HepG2 (cell line): ENCODE data around the gene PIK3R5. TPM values are rescaled to one million over a fixed set of nuclear protein-coding genes. Genes with fewer than 3 reads are reported as not detected.

Source experiments
- ATAC-seq: fragments of 200-7000 bp; cut with Tn5 transposase; 3 replicates; pipeline ENCODE4 v1.9.1; 2020; ENCODE audit warnings: mild to moderate bottlenecking, moderate library complexity
- BruUV-seq: library from RNA; stranded (reverse); fragments of 400-500 nt; replicated peaks from 2 replicates; lab custom pipeline; 2021; lab: Mats Ljungman, UMichigan
- CTCF ChIA-PET: fragments of 300-600 bp; formaldehyde crosslinking; extraction: SDS; loops from one replicate; lab custom pipeline; 2021; ENCODE audit warnings: low total read pairs, inconsistent platforms, low intra/inter-chr PET ratio; lab: Yijun Ruan, JAX
- POLR2A ChIA-PET: fragments of 350-600 bp; sonication (Branson Sonifier 250); formaldehyde crosslinking; loops from one replicate; lab custom pipeline; 2020; ENCODE audit warnings: antibody characterized with exemption, inconsistent platforms; lab: Yijun Ruan, JAX
- DNase-seq: peaks from one replicate; pipeline ENCODE4 v3.0.0-alpha.2; 2015; ENCODE audit warnings: low spot score
- FAIRE-seq: peaks from 3 replicates; lab custom pipeline; 2011; peaks lifted over from hg19 to GRCh38; lab: Jason Lieb, UNC
- H2AFZ ChIP-seq: one replicate; pipeline ENCODE4 v1.6.1; 2011; ENCODE audit warnings: low read length, inconsistent platforms
- H3K27ac ChIP-seq: fragments of 300-600 bp; 3 replicates; pipeline ENCODE4 v1.8.0; 2011; ENCODE audit warnings: mixed run types, mild to moderate bottlenecking, mixed read lengths, low read length, inconsistent platforms; ENCODE audit not compliant: insufficient read depth; ENCODE audit errors: extremely low read length
- H3K27me3 ChIP-seq, 2 experiments: fragments of 200-600 bp in 1 of 2; 2 replicates in 1 of 2; 3 replicates in 1 of 2; pipeline versions ENCODE4 v1.6.0 to v1.8.0; 2011; ENCODE audit warnings: low read length in 2 of 2, mild to moderate bottlenecking in 2 of 2, moderate library complexity in 2 of 2, inconsistent platforms in 1 of 2; ENCODE audit not compliant: insufficient read depth in 2 of 2, control insufficient read depth in 1 of 2
- H3K36me3 ChIP-seq, 2 experiments: fragments of 200-600 bp in 1 of 2; replicated peaks in 1 of 2; 2 replicates in 1 of 2; 3 replicates in 1 of 2; pipeline versions ENCODE4 v1.5.1 to v1.8.0; 2011; ENCODE audit warnings: low read length in 2 of 2, inconsistent platforms in 1 of 2; ENCODE audit not compliant: insufficient read depth in 2 of 2, control insufficient read depth in 1 of 2
- H3K4me1 ChIP-seq: 2 replicates; pipeline ENCODE4 v1.5.1; 2012; ENCODE audit warnings: low read length, inconsistent platforms; ENCODE audit not compliant: insufficient read depth
- H3K4me2 ChIP-seq: 2 replicates; pipeline ENCODE4 v1.6.0; 2011; ENCODE audit warnings: low read depth, low read length, inconsistent platforms
- H3K4me3 ChIP-seq, 3 experiments: fragments of 200-600 bp in 1 of 3; sonication (generic), shearing (Covaris generic) in 1 of 3; replicated peaks in 1 of 3; 2 replicates each; pipeline ENCODE4 v1.5.1; 2011 to 2016; ENCODE audit warnings: low read length in 3 of 3, inconsistent platforms in 2 of 3, low read depth in 2 of 3, mild to moderate bottlenecking in 2 of 3, control low read depth in 1 of 3, mixed read lengths in 1 of 3; ENCODE audit not compliant: insufficient read depth in 1 of 3
- H3K79me2 ChIP-seq: one replicate; pipeline ENCODE4 v1.6.1; 2011; ENCODE audit warnings: low read length, inconsistent platforms; ENCODE audit not compliant: insufficient read depth
- H3K9ac ChIP-seq: 2 replicates; pipeline ENCODE4 v1.6.0; 2011; ENCODE audit warnings: mild to moderate bottlenecking, low read depth, low read length, inconsistent platforms; ENCODE audit not compliant: insufficient read depth
- H3K9me3 ChIP-seq: 2 replicates; pipeline ENCODE4 v1.5.1; 2012; ENCODE audit warnings: mild to moderate bottlenecking, low read length
- H4K20me1 ChIP-seq: 2 replicates; pipeline ENCODE4 v1.6.0; 2011; ENCODE audit warnings: inconsistent platforms, mild to moderate bottlenecking, low read length, moderate library complexity; ENCODE audit not compliant: insufficient read depth
- MAF1 ChIP-seq: sonication (generic); formaldehyde crosslinking; IDR thresholded peaks from 2 replicates; pipeline ENCODE4 v1.5.0; 2020; ENCODE audit warnings: missing genetic modification reagents, borderline replicate concordance
- NR2F2 ChIP-seq: IDR thresholded peaks from 2 replicates; pipeline ENCODE4 v1.6.1; 2012; ENCODE audit warnings: low read depth, inconsistent platforms, borderline replicate concordance
- RBM22 ChIP-seq: fragments of 200-400 bp; formaldehyde crosslinking; optimal IDR thresholded peaks from 2 replicates; pipeline ENCODE3; 2017; ENCODE audit warnings: mild to moderate bottlenecking, low read length, moderate library complexity
- ZNF768 ChIP-seq: sonication (generic); formaldehyde crosslinking; IDR thresholded peaks from 2 replicates; pipeline ENCODE4 v1.4.0; 2020; ENCODE audit warnings: missing genetic modification reagents
- ZSCAN20 ChIP-seq: sonication (generic); formaldehyde crosslinking; IDR thresholded peaks from 2 replicates; pipeline ENCODE4 v1.4.0; 2020; ENCODE audit warnings: missing genetic modification reagents, mild to moderate bottlenecking, borderline replicate concordance
- WGBS: methylation state at CpG from one replicate; pipeline ENCODE4 v1.1.6; 2017; ENCODE audit warnings: low lambda C conversion rate; 5-methylcytosine and 5-hydroxymethylcytosine counted together
- in situ Hi-C: cut with HindIII; loops from 2 replicates; pipeline ENCODE4 v1.10.0; 2017; ENCODE audit warnings: low pct_unique_long_range_greater_than_20kb; ENCODE audit not compliant: extremely low pct_ligation_motif_present
- intact Hi-C: fragments of 100-400 bp; cut with micrococcal nuclease; formaldehyde crosslinking; loops from one replicate; pipeline ENCODE4 v1.10.0; 2022; ENCODE audit not compliant: unreplicated experiment
- polyA plus RNA-seq, 8 experiments: library from polyadenylated mRNA; depleted of rRNA in 3 of 8; stranded (reverse) in 7 of 8; unstranded in 1 of 8; fragments of >200 nt; fragmentation: Illumina TruSeq in 4 of 8; extraction: Trizol in 4 of 8; gene quantifications; 2 replicates each; pipeline versions ENCODE4 v1.2.1 to v1.2.3, GENCODE V29; 2011 to 2016; ENCODE audit warnings: low read depth in 4 of 8, missing spikeins in 1 of 8, mixed read lengths in 1 of 8; ENCODE audit not compliant: insufficient read depth in 1 of 8
- total RNA-seq, 5 experiments: library from RNA; depleted of rRNA; stranded (reverse); fragments of >200 nt; fragmentation: Illumina TruSeq; extraction: Trizol; gene quantifications; 2 replicates each; pipeline ENCODE4 v1.2.3, GENCODE V29; 2016; ENCODE audit warnings: low read depth in 1 of 5
- TF ChIP-seq, protein P1 (sequence below): sonication (generic); formaldehyde crosslinking; IDR thresholded peaks from 2 replicates; pipeline ENCODE4 v1.8.1; 2023; ENCODE audit warnings: mild to moderate bottlenecking, moderate library complexity, missing genetic modification reagents

The PIK3R5 gene
- total and polyA plus RNA-seq, 2 of the 13 experiments (the other 11 are each of a cell fraction or from before 2014, with no cell fraction given), result not detected

DNA sequence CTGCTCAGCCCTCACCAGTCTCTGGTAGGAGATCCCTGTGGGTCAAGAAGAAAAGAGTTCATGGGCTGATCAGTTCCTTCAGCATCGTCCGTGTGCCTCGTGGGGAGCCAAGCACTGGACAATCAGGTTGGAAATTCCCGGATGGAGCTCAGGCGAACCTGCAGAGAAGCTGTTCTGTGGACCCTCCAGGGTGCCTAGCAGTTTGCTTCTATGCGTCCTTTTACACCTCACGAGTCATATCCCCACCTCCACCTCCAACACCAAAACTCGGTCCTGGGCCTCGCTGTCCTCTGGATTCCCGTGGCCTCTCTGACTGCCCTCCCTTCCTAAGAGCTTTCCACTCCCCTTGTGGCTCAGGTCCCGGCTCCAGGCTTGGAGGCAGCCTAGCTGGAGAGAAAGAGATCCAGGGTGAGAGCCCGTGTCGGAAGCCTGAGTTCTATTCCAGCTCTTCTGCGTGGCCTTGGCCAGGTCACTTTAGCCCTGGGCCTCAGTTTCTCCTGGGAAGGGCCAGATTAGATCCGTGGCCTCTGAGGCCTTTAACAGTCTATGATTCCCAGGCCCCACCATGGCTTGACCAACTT, 71.8 kb downstream of the PIK3R5 start:
- ChIA-PET POLR2A (no interaction called here), CTCF (no interaction called here)
- BruUV-seq, result no TSS peak

DNA sequence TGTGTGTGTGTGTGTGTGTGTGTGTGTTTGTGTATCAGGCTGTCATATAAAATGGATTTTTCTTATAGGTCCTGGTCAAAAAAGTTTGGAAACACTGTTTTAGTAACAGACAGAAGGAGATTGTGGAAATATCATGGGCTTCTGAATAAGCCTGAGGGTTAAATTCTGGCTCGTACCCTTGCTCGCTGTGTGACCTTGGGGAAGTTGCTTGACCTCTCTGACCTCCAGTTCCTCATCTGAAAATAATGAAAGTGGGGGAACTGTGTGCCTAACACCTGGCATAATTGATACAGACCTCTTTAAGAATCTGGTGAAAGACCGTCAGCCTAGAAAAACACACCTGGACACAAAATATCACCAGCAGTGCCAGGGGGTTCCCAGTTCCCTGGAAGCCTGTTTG, 72.4 kb downstream of the PIK3R5 start:
- H3K36me3 ChIP-seq, result no peaks in the 10 kb centered on the region
- TF ChIP-seq RBM22 (no peak), ZNF768 (CRISPR knock-in tag) (peak; percentile 31; the same call in 1 of the 2 replicates)
- H3K4me3 ChIP-seq, result no peak overlapping the region
- BruUV-seq, result no TSS peak
- no peak overlapping the region for H2AFZ ChIP-seq
- DNase-seq (no peak), FAIRE-seq (no peak), ATAC-seq (no peak)
- no peaks in the 10 kb centered on the region for H3K4me1 ChIP-seq
- POLR2A ChIA-PET, result no interaction called here
- no peaks in the 10 kb centered on the region for H3K79me2 ChIP-seq
- H3K27ac ChIP-seq, result no peak overlapping the region
- H3K9ac ChIP-seq, result no peak overlapping the region
- intact Hi-C loops (no loop called here), in situ Hi-C loops (no loop called here)
- H3K4me2 ChIP-seq, result no peak overlapping the region
- WGBS, result 0% methylated on average over 2 of the region's 3 CpGs
- no peaks in the 10 kb centered on the region for H4K20me1 ChIP-seq
- peaks cover 7 to 60% of the 10 kb centered on the region in 2 experiments; a peak in 4 of 5 replicates for H3K27me3 ChIP-seq
- CTCF ChIA-PET, result no interaction called here
- H3K9me3 ChIP-seq, result no peaks in the 10 kb centered on the region

More for the DNA sequence above, 71.8 kb downstream of the PIK3R5 start:
- Histone ChIP-seq H3K4me2 (no peak overlapping the region), H2AFZ (no peak overlapping the region), H3K36me3 (no peaks in the 10 kb centered on the region), H3K79me2 (no peaks in the 10 kb centered on the region), H3K9ac (no peak overlapping the region), H4K20me1 (no peaks in the 10 kb centered on the region), H3K4me3 (no peak overlapping the region), H3K27ac (no peak overlapping the region), H3K9me3 (no peaks in the 10 kb centered on the region), H3K4me1 (no peaks in the 10 kb centered on the region), H3K27me3 (peaks cover 7 to 60% of the 10 kb centered on the region in 2 experiments; a peak in 4 of 5 replicates)
- ATAC-seq, result no peak
- WGBS, result 5% methylated on average over 13 of the region's 15 CpGs
- TF ChIP-seq MAF1 (CRISPR knock-in tag) (no peak), ZSCAN20 (CRISPR knock-in tag) (no peak), NR2F2 (no peak)
- TF ChIP-seq, protein P1, sequence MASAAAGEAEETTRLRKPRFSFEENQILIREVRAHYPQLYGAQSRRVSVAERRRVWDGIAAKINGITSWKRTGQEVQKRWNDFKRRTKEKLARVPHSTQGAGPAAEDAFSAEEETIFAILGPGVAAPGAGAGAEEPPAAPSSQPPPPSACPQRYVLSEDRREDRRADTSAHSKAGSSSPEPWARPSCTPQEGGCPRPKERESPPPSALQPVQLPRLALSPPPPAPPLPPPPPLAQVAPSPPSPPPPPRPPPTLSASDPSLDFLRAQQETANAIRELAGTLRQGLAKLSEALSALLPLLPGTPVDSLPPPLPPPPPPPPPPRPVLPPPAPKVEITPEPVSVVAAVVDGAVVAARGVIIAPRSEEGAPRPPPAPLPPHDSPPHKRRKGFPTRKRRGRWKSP (CRISPR knock-in tag), result no peak
- intact Hi-C loops, result no loop called here
- no peak for DNase-seq
- FAIRE-seq, result no peak
- in situ Hi-C loops, result no loop called here
